SU-DHL-6 (cell line): ENCODE results near the gene C2CD2.

Experiments
- H2AFZ ChIP-seq: fragments of 200-600 bp; sonication (generic); 2 replicates; pipeline ENCODE4 v1.6.1; 2014; ENCODE audit warnings: low read depth, mild to moderate bottlenecking, moderate library complexity, mixed read lengths, antibody characterized with exemption, low read length; ENCODE audit not compliant: severe bottlenecking
- H3F3A ChIP-seq: fragments of 200-600 bp; shearing (Covaris generic); 2 replicates; pipeline ENCODE4 v1.6.0; 2016; ENCODE audit warnings: antibody characterized with exemption, mild to moderate bottlenecking; ENCODE audit not compliant: insufficient read depth
- H3K27ac ChIP-seq: fragments of 200-600 bp; sonication (generic); 2 replicates; pipeline ENCODE4 v1.5.1; 2016; ENCODE audit warnings: low read depth, mild to moderate bottlenecking, low read length, moderate library complexity, mixed read lengths
- H3K27me3 ChIP-seq: fragments of 200-600 bp; sonication (generic), shearing (Covaris generic); 2 replicates; pipeline ENCODE4 v1.6.0; 2014; ENCODE audit warnings: mild to moderate bottlenecking, low read length
- H3K36me3 ChIP-seq: fragments of 200-600 bp; sonication (generic); 2 replicates; pipeline ENCODE4 v1.6.1; 2014; ENCODE audit warnings: mild to moderate bottlenecking, low read length, mixed read lengths
- H3K4me2 ChIP-seq: fragments of 300-600, 200-600 bp; shearing (Covaris generic), sonication (generic); 2 replicates; pipeline ENCODE4 v1.6.0; 2014; ENCODE audit warnings: low read length, low read depth, mild to moderate bottlenecking; ENCODE audit not compliant: poor library complexity, severe bottlenecking
- H3K4me3 ChIP-seq: fragments of 200-600 bp; sonication (generic); 2 replicates; pipeline ENCODE4 v1.5.1; 2014; ENCODE audit warnings: antibody characterized with exemption, low read length, mild to moderate bottlenecking, mixed read lengths; ENCODE audit not compliant: insufficient read depth, poor library complexity, severe bottlenecking
- H3K79me2 ChIP-seq: fragments of 200-600 bp; sonication (generic); 2 replicates; pipeline ENCODE4 v1.6.1; 2014; ENCODE audit warnings: mild to moderate bottlenecking, low read length, moderate library complexity; ENCODE audit not compliant: insufficient read depth
- H3K9ac ChIP-seq: fragments of 200-600 bp; sonication (generic); 2 replicates; pipeline ENCODE4 v1.7.0; 2014; ENCODE audit warnings: mild to moderate bottlenecking, low read length
- H3K9me2 ChIP-seq: fragments of 200-600 bp; sonication (generic); replicated peaks from 2 replicates; pipeline ENCODE4 v1.6.1; 2014; ENCODE audit warnings: low read length; ENCODE audit not compliant: insufficient read depth
- H3K9me3 ChIP-seq: fragments of 200-600 bp; sonication (generic); 2 replicates; pipeline ENCODE4 v1.6.1; 2014; ENCODE audit warnings: low read length, mixed read lengths; ENCODE audit not compliant: insufficient read depth
- H4K20me1 ChIP-seq: fragments of 200-600 bp; sonication (generic); 2 replicates; pipeline ENCODE4 v1.6.1; 2014; ENCODE audit warnings: low read depth, mild to moderate bottlenecking, antibody characterized with exemption, low read length, moderate library complexity, mixed read lengths
- EZH2phosphoT487 ChIP-seq: fragments of 200-600 bp; sonication (generic), shearing (Covaris generic); conservative IDR thresholded peaks from 2 replicates; pipeline ENCODE4 v1.6.1; 2018; ENCODE audit warnings: mild to moderate bottlenecking, antibody characterized with exemption, low read length, moderate library complexity, mixed read lengths
- TF ChIP-seq, protein P1 (sequence below): fragments of 200-600 bp; sonication (generic); IDR thresholded peaks from one replicate; pipeline ENCODE4 v1.5.1; 2017; ENCODE audit warnings: antibody characterized with exemption, mild to moderate bottlenecking, low read length, moderate library complexity; ENCODE audit not compliant: insufficient read depth, poor library complexity, severe bottlenecking

The C2CD2 gene

DNA sequence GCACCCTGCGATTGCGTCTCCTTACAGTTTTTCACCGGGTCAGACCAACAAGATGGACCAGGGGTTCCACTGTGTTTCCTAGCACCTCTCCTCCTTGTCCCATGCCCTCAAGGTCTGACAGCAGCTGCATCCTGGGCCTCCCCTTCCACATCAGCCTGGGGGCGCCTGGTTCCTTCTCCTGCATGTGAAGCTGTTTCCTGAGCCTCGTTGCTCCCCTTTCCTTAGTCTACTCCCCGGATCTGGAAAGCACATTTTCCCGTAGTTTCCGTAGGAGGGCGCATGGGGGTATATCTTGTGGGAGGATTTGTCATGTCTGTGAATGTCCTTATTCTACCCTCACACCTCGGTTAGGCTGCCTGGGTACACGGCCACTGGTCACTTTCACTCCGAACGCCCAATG, 80.8 kb downstream of the C2CD2 start:
- H4K20me1 ChIP-seq = no peaks in the 10 kb centered on the region
- H3K27me3 ChIP-seq = no peaks in the 10 kb centered on the region
- H3K36me3 ChIP-seq = no peaks in the 10 kb centered on the region
- TF ChIP-seq EZH2phosphoT487 = no peak
- TF ChIP-seq, protein P1, sequence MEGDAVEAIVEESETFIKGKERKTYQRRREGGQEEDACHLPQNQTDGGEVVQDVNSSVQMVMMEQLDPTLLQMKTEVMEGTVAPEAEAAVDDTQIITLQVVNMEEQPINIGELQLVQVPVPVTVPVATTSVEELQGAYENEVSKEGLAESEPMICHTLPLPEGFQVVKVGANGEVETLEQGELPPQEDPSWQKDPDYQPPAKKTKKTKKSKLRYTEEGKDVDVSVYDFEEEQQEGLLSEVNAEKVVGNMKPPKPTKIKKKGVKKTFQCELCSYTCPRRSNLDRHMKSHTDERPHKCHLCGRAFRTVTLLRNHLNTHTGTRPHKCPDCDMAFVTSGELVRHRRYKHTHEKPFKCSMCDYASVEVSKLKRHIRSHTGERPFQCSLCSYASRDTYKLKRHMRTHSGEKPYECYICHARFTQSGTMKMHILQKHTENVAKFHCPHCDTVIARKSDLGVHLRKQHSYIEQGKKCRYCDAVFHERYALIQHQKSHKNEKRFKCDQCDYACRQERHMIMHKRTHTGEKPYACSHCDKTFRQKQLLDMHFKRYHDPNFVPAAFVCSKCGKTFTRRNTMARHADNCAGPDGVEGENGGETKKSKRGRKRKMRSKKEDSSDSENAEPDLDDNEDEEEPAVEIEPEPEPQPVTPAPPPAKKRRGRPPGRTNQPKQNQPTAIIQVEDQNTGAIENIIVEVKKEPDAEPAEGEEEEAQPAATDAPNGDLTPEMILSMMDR = no peak
- peak overlapping the region; percentile 97 for H3K27ac ChIP-seq
- no peaks in the 10 kb centered on the region for H3K9me3 ChIP-seq
- H3K4me2 ChIP-seq = peak overlapping the region; percentile 89
- peak overlapping the region; percentile 89; the same call in 1 of the 2 replicates for H3K9ac ChIP-seq
- peaks cover 37% of the 10 kb centered on the region; the same call in 1 of the 2 replicates for H3K79me2 ChIP-seq
- no peaks in the 10 kb centered on the region for H3K9me2 ChIP-seq
- no peak overlapping the region for H2AFZ ChIP-seq
- no peak overlapping the region for H3K4me3 ChIP-seq
- peaks cover 95% of the 10 kb centered on the region for H3F3A ChIP-seq

DNA sequence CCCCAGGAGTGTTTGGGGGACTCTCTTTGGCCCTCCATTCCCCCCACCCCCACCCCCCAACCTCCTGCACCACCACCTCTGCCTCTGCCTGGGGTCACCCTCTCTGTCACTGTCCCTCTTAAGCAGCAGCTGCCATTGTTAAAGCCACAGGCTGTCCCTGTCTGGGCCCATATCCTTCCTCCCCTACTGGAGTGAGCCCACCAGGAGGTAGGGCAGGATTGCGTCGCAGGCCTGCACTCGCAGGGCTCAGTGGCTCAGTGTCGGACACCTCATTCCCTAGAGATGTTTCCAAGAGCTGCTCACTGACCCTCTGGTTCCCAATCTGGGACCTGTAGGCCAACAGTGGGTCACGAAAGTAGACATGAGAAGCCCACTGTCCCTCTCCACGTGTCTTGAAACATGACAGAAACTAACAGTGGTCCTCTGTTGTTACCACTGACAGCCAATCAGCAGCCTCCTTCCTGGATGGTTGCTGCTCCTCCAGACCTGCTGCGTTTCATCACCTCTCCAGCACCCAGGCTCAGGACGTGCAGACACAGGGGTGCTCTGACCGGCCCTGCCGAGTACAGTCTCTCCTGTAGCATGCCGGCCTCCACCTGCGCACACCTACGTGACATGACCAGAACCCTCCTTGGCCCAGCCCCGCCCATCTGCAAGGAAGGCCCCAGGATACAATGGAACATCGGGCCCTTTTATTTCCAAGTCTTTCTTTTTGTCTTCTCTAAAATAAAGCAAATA, 82.4 kb downstream of the C2CD2 start:
- TF ChIP-seq EZH2phosphoT487 = no peak
- TF ChIP-seq, protein P1 = no peak
- no peak overlapping the region for H2AFZ ChIP-seq
- no peaks in the 10 kb centered on the region for H3K9me3 ChIP-seq
- H3F3A ChIP-seq = peaks cover 97% of the 10 kb centered on the region
- H3K79me2 ChIP-seq = peaks cover 44% of the 10 kb centered on the region
- no peak overlapping the region for H3K4me3 ChIP-seq
- H4K20me1 ChIP-seq = no peaks in the 10 kb centered on the region
- peak overlapping the region; percentile 97 for H3K27ac ChIP-seq
- no peaks in the 10 kb centered on the region for H3K9me2 ChIP-seq
- H3K9ac ChIP-seq = peak overlapping the region; percentile 69
- H3K4me2 ChIP-seq = peak overlapping the region; percentile 95
- no peaks in the 10 kb centered on the region for H3K36me3 ChIP-seq
- H3K27me3 ChIP-seq = no peaks in the 10 kb centered on the region

DNA sequence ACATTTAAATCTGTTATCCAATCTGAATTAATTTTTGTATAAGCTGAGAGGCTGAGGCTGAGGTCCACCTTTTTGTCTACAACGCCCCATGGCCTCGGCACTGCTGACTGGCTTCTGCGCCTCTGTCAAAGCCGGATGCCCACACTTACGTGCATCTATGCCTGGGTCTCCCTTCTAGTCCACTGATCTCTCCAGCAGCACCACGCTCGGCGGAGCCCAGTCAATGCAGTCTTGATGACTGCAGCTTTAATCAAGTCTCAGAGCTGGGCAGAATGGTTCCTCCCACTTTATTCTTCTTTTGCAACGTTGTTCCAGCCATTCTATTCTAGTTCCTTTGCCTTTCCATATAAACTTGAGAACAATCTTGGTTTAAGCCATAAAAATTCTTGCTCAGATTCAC, 84.0 kb downstream of the C2CD2 start:
- Histone ChIP-seq H2AFZ (no peak overlapping the region), H3K9me3 (no peaks in the 10 kb centered on the region), H3K36me3 (no peaks in the 10 kb centered on the region), H3K4me3 (peak overlapping the region; percentile 38), H4K20me1 (no peaks in the 10 kb centered on the region), H3K27me3 (no peaks in the 10 kb centered on the region), H3F3A (peaks cover 97% of the 10 kb centered on the region), H3K27ac (peak overlapping the region; percentile 97), H3K4me2 (peak overlapping the region; percentile 95), H3K9ac (peak overlapping the region; percentile 69), H3K79me2 (peaks cover 43% of the 10 kb centered on the region), H3K9me2 (no peaks in the 10 kb centered on the region)
- no peak for TF ChIP-seq EZH2phosphoT487
- TF ChIP-seq, protein P1 = no peak
